PFSK-1 (cell line): ENCODE results near the gene CBY1.

ENCODE experiments used
- FOXP2 ChIP-seq: optimal IDR thresholded peaks from 2 replicates; pipeline ENCODE3; 2011; ENCODE audit warnings: borderline replicate concordance, control low read depth, inconsistent platforms; ENCODE audit not compliant: insufficient read depth; ENCODE audit errors: extremely low read length, extremely low read depth
- POLR2AphosphoS5 ChIP-seq: IDR thresholded peaks from 2 replicates; pipeline ENCODE4 v1.6.1; 2012; ENCODE audit warnings: low read depth, mild to moderate bottlenecking, control low read depth, low read length, moderate library complexity
- REST ChIP-seq, 2 experiments: IDR thresholded peaks; 2 replicates each; pipeline versions ENCODE4 v1.6.1 to v1.8.0; 2011 to 2012; ENCODE audit warnings: low read depth in 2 of 2, low read length in 2 of 2, control low read depth in 1 of 2, inconsistent platforms in 1 of 2, mild to moderate bottlenecking in 1 of 2, moderate library complexity in 1 of 2; ENCODE audit not compliant: insufficient read depth in 1 of 2
- SIN3A ChIP-seq: IDR thresholded peaks from 2 replicates; pipeline ENCODE4 v1.6.1; 2012; ENCODE audit warnings: mild to moderate bottlenecking, low read length, moderate library complexity, borderline replicate concordance; ENCODE audit not compliant: insufficient read depth
- TAF1 ChIP-seq: IDR thresholded peaks from 2 replicates; pipeline ENCODE4 v1.6.1; 2012; ENCODE audit warnings: low read length, control low read depth, borderline replicate concordance; ENCODE audit not compliant: insufficient read depth

DNA sequence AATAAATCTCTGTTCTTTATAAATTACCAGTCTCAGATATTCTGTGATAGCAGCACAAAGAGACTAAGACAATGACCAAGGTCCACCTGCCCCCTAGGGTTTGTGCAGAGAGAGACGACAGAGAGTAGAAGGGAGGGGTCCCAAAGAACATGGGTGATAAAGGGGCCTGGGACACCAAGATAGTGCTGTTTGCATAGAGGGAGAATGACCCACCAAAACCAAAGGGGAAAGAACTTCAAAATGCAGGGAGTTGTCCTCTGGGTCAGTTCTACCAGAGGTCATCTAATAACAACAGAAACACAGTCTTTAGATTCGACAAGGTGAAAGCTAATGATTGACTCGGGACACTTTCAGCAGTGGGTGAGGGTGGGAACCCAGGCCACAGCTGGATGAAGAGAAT is 23.9 kb upstream of the CBY1 start:
- TF ChIP-seq REST (IDR thresholded peaks at IDR 0.05; ENCODE audit: insufficient read depth in 1 of 2, low read depth in 2 of 2, low read length in 2 of 2), result no peak
- TF ChIP-seq POLR2AphosphoS5, result no peak
- no peak for TF ChIP-seq TAF1
- TF ChIP-seq SIN3A, result no peak
- no peak for TF ChIP-seq FOXP2
